K562 (cell line): ENCODE results near the gene TRIAP1. TPM values are rescaled to one million over a fixed set of nuclear protein-coding genes. Genes with fewer than 3 reads are reported as not detected.
"Not testable (repeated sequence)": the region's sequence is repeated elsewhere in the genome, so short reads cannot be mapped to it uniquely, and the experiment has no call there.

Experiments used
- ARID1B ChIP-seq: fragments of 450-650 bp; IDR thresholded peaks from 2 replicates; pipeline ENCODE4 v1.6.1; 2016; ENCODE audit warnings: antibody characterized with exemption, mild to moderate bottlenecking, inconsistent platforms
- CBFA2T2 ChIP-seq: fragments of 450-650 bp; conservative IDR thresholded peaks from 2 replicates; pipeline ENCODE4 v1.6.1; 2017; ENCODE audit warnings: mild to moderate bottlenecking
- EP300 ChIP-seq: IDR thresholded peaks from 2 replicates; pipeline ENCODE4 v1.6.1; 2012; ENCODE audit warnings: low read length, improper control_type of control experiment
- FOSL1 ChIP-seq: fragments of 200-800 bp; sonication (Bioruptor generic); conservative IDR thresholded peaks from 2 replicates; pipeline ENCODE4 v1.6.1; 2016; ENCODE audit warnings: missing genetic modification characterization, missing compliant biosample characterization
- HMBOX1 ChIP-seq: sonication (generic); IDR thresholded peaks from 2 replicates; pipeline ENCODE4 v1.6.1; 2016
- MEIS2 ChIP-seq: fragments of 450-650 bp; IDR thresholded peaks from 2 replicates; pipeline ENCODE4 v1.6.1; 2014; ENCODE audit warnings: mild to moderate bottlenecking; ENCODE audit not compliant: partially characterized antibody
- MNT ChIP-seq, 2 experiments: fragments of 450-650 bp; conservative IDR thresholded peaks; 2 replicates each; pipeline ENCODE4 v1.6.1; 2017; ENCODE audit warnings: mild to moderate bottlenecking in 2 of 2, moderate library complexity in 2 of 2
- MYNN ChIP-seq, 2 experiments: sonication (generic); formaldehyde crosslinking in 1 of 2; IDR thresholded peaks; 2 replicates each; pipeline versions ENCODE4 v1.5.0 to v1.6.1; 2016 to 2020; ENCODE audit warnings: antibody characterized with exemption in 1 of 2, missing genetic modification reagents in 1 of 2
- NCOR1 ChIP-seq: fragments of 450-650 bp; IDR thresholded peaks from 2 replicates; pipeline ENCODE4 v1.6.1; 2016; ENCODE audit warnings: mild to moderate bottlenecking, moderate library complexity
- NFIC ChIP-seq: fragments of 450-650 bp; IDR thresholded peaks from 2 replicates; pipeline ENCODE4 v1.6.1; 2017; ENCODE audit warnings: mild to moderate bottlenecking, inconsistent platforms
- NR2C1 ChIP-seq, 2 experiments: fragments of 450-650 bp; IDR thresholded peaks; 2 replicates each; pipeline ENCODE4 v1.6.1; 2017; ENCODE audit warnings: mild to moderate bottlenecking in 2 of 2, antibody characterized with exemption in 1 of 2, inconsistent platforms in 1 of 2, missing compliant biosample characterization in 1 of 2, missing genetic modification characterization in 1 of 2
- NR2C2 ChIP-seq, 2 experiments: fragments of 200-800 bp in 1 of 2; sonication (Bioruptor generic) in 1 of 2; sonication (generic) in 1 of 2; formaldehyde crosslinking in 1 of 2; IDR thresholded peaks; 2 replicates each; pipeline versions ENCODE4 v1.6.1 to v1.8.0; 2016 to 2022; ENCODE audit warnings: mild to moderate bottlenecking in 1 of 2, missing compliant biosample characterization in 1 of 2, missing genetic modification characterization in 1 of 2, missing genetic modification reagents in 1 of 2
- PBX2 ChIP-seq, 2 experiments: IDR thresholded peaks in 1 of 2; conservative IDR thresholded peaks in 1 of 2; 2 replicates each; pipeline ENCODE4 v1.6.1; 2016; ENCODE audit warnings: low read depth in 2 of 2, mild to moderate bottlenecking in 1 of 2, missing compliant biosample characterization in 1 of 2, missing genetic modification characterization in 1 of 2, moderate library complexity in 1 of 2
- PML ChIP-seq: IDR thresholded peaks from 2 replicates; pipeline ENCODE4 v1.6.1; 2012; ENCODE audit warnings: low read length, inconsistent platforms
- POLR2AphosphoS5 ChIP-seq: IDR thresholded peaks from 2 replicates; pipeline ENCODE4 v1.6.1; 2011; ENCODE audit warnings: mild to moderate bottlenecking, low read depth, low read length, moderate library complexity; ENCODE audit not compliant: control insufficient read depth, insufficient read depth
- RCOR1 ChIP-seq, 2 experiments: IDR thresholded peaks; 2 replicates each; pipeline ENCODE4 v1.6.1; 2012; ENCODE audit warnings: low read depth in 2 of 2, low read length in 2 of 2, borderline replicate concordance in 1 of 2, improper control_type of control experiment in 1 of 2
- STAT5A ChIP-seq: IDR thresholded peaks from 2 replicates; pipeline ENCODE4 v1.6.1; 2012; ENCODE audit warnings: low read length, inconsistent platforms, borderline replicate concordance
- TFAP4 ChIP-seq: sonication (generic); formaldehyde crosslinking; IDR thresholded peaks from 2 replicates; pipeline ENCODE4 v1.8.0; 2022; ENCODE audit warnings: missing genetic modification reagents, mild to moderate bottlenecking, moderate library complexity, borderline replicate concordance
- YY1 ChIP-seq, 3 experiments: IDR thresholded peaks; 2 replicates each; pipeline ENCODE4 v1.6.1; 2011; ENCODE audit warnings: low read length in 2 of 3, mild to moderate bottlenecking in 2 of 3, moderate library complexity in 2 of 3, borderline replicate concordance in 1 of 3, control low read depth in 1 of 3, low read depth in 1 of 3; ENCODE audit not compliant: insufficient read depth in 3 of 3, insufficient replicate concordance in 2 of 3, control insufficient read depth in 1 of 3, insufficient read length in 1 of 3; ENCODE audit errors: extremely low read depth in 1 of 3
- polyA plus RNA-seq, 8 experiments: library from polyadenylated mRNA; depleted of rRNA in 4 of 8; stranded (reverse) in 5 of 8; unstranded in 3 of 8; fragments of >200 nt; fragmentation: Nextera tagmentation in 2 of 8; fragmentation: Illumina TruSeq in 1 of 8; extraction: Ambion mirVana in 2 of 8; extraction: Trizol in 1 of 8; gene quantifications; 2 replicates each; pipeline versions ENCODE4 v1.2.1 to v1.2.3, GENCODE V29; 2011 to 2014; ENCODE audit warnings: inconsistent platforms in 1 of 8, missing spikeins in 1 of 8
- total RNA-seq, 7 experiments: library from RNA; depleted of rRNA in 6 of 7; stranded (reverse); fragments of >200 nt in 6 of 7; fragmentation: Illumina TruSeq in 2 of 7; extraction: Trizol in 2 of 7; gene quantifications; 2 replicates each; pipeline versions ENCODE4 v1.2.1 to v1.2.3, GENCODE V29; 2011 to 2021; ENCODE audit warnings: low replicate concordance in 1 of 7

The TRIAP1 gene
- total and polyA plus RNA-seq, 9 of the 15 experiments (the other 6 are each of a cell fraction or from before 2014, with no cell fraction given): 37.3 to 354 (median 65.4) TPM

- TF ChIP-seq HMBOX1 (peak; percentile 25; the same call in 1 of the 2 replicates), STAT5A (peak; percentile 60), POLR2AphosphoS5 (peak; percentile 76), MEIS2 (peak; percentile 40), EP300 (peak; percentile 65), NCOR1 (peak; percentile 71), NFIC (peak; percentile 54), MYNN (IDR thresholded peaks at IDR 0.05) (0 out of 2 replicates have a peak, but pooled peaks have one; percentile 53), PBX2 (tag; conservative IDR thresholded peaks at IDR 0.05; ENCODE audit: low read depth) (0 out of 2 replicates have a peak, but pooled peaks have one; percentile 13), NR2C2 (tag; IDR thresholded peaks at IDR 0.05) (0 out of 2 replicates have a peak, but pooled peaks have one; percentile 22), MNT (conservative IDR thresholded peaks at IDR 0.05) (peak in 1 of 2 experiments; percentile 32; a peak in 1 of 4 replicates), ARID1B (peak; percentile 81), TFAP4 (CRISPR knock-in tag) (peak; percentile 63; the same call in 1 of the 2 replicates), NR2C1 (tag; IDR thresholded peaks at IDR 0.05) (0 out of 2 replicates have a peak, but pooled peaks have one; percentile 35), CBFA2T2 (peak; percentile 85), YY1 (IDR thresholded peaks at IDR 0.05; ENCODE audit: borderline replicate concordance in 1 of 3, control insufficient read depth in 1 of 3, extremely low read depth in 1 of 3, insufficient read depth in 3 of 3, insufficient read length in 1 of 3, insufficient replicate concordance in 2 of 3, low read depth in 1 of 3, low read length in 2 of 3) (peak in 1 of 3 experiments; percentile 71), FOSL1 (tag) (peak; percentile 62), PML (0 out of 2 replicates have a peak, but pooled peaks have one; percentile 34), RCOR1 (IDR thresholded peaks at IDR 0.05; ENCODE audit: borderline replicate concordance in 1 of 2, low read depth in 2 of 2, low read length in 2 of 2) (peak in 1 of 2 experiments; percentile 29; a peak in 1 of 4 replicates)
- not testable (repeated sequence) for TF ChIP-seq MYNN (CRISPR knock-in tag; IDR thresholded peaks at IDR 0.05); PBX2 (CRISPR knock-in tag; IDR thresholded peaks at IDR 0.05; ENCODE audit: low read depth); NR2C2 (CRISPR knock-in tag; IDR thresholded peaks at IDR 0.05); NR2C1 (IDR thresholded peaks at IDR 0.05)
These were observed 41.4 kb upstream of the TRIAP1 start (continued) for GRCh38 chr12:120487552-120487951.
